ENCODE results near the gene TPP2.

TPP2 gene

GRCh38 chr13:102694937-102695336 lies 98.2 kb downstream of the TPP2 start, which contains the start of gene METTL21C:
Gene METTL21C, minus strand, starts transcription at chr13:102695044. Its CDS starts 546 bp downstream, at chr13:102694498.
- no peak for DNase-seq (ENCODE audit: low spot score)

- DNase-seq (ENCODE audit: low spot score) = no peak
Observed at GRCh38 chr13:102696465-102696864, 99.7 kb downstream of the TPP2 start.

GRCh38 chr13:102697264-102697663 lies 100.5 kb downstream of the TPP2 start:
- no peak for DNase-seq (ENCODE audit: low spot score)

GRCh38 chr13:102697929-102698648 lies 101.3 kb downstream of the TPP2 start:
- no peak for DNase-seq (ENCODE audit: low spot score)

GRCh38 chr13:102698649-102698980 lies 101.8 kb downstream of the TPP2 start:
- no peak for DNase-seq (ENCODE audit: low spot score)

GRCh38 chr13:102699504-102699903 lies 102.7 kb downstream of the TPP2 start:
- DNase-seq (ENCODE audit: low spot score) = no peak

GRCh38 chr13:102700088-102701031 lies 103.6 kb downstream of the TPP2 start:
- no peak for DNase-seq (ENCODE audit: low spot score)

- DNase-seq (ENCODE audit: low spot score) = no peak
Observed at GRCh38 chr13:102701331-102701730, 104.5 kb downstream of the TPP2 start.

- no peak for DNase-seq (ENCODE audit: low spot score)
Observed at GRCh38 chr13:102702965-102703725, 106.4 kb downstream of the TPP2 start.

- no peak for DNase-seq (ENCODE audit: low spot score)
Observed at GRCh38 chr13:102703726-102704035, 106.9 kb downstream of the TPP2 start.

- no peak for DNase-seq (ENCODE audit: low spot score)
Observed at GRCh38 chr13:102704238-102705058, 107.7 kb downstream of the TPP2 start.

- DNase-seq (ENCODE audit: low spot score) = peak; percentile 94
Observed at GRCh38 chr13:102707467-102707866, 110.7 kb downstream of the TPP2 start.

- DNase-seq (ENCODE audit: low spot score) = no peak
Observed at GRCh38 chr13:102708211-102708610, 111.4 kb downstream of the TPP2 start.

GRCh38 chr13:102708991-102709390 lies 112.2 kb downstream of the TPP2 start:
- no peak for DNase-seq (ENCODE audit: low spot score)

GRCh38 chr13:102709536-102709935 lies 112.8 kb downstream of the TPP2 start:
- DNase-seq (ENCODE audit: low spot score) = no peak

- DNase-seq (ENCODE audit: low spot score) = no peak
Observed at GRCh38 chr13:102710261-102710679, 113.5 kb downstream of the TPP2 start.

- no peak for DNase-seq (ENCODE audit: low spot score)
Observed at GRCh38 chr13:102715447-102715846, 118.7 kb downstream of the TPP2 start.

- DNase-seq (ENCODE audit: low spot score) = no peak
Observed at GRCh38 chr13:102718746-102719145, 122.0 kb downstream of the TPP2 start.

GRCh38 chr13:102721800-102722231 lies 125.0 kb downstream of the TPP2 start:
- no peak for DNase-seq (ENCODE audit: low spot score)

- peak; percentile 65 for DNase-seq (ENCODE audit: low spot score)
Observed at GRCh38 chr13:102724923-102725322, 128.1 kb downstream of the TPP2 start.

GRCh38 chr13:102726430-102726829 lies 129.6 kb downstream of the TPP2 start:
- no peak for DNase-seq (ENCODE audit: low spot score)
